C4-2B (cell line): ENCODE data around the gene CDIPT.

Experiments
- ZFX ChIP-seq: fragments of 450-650 bp; IDR thresholded peaks from 2 replicates; pipeline ENCODE4 v1.6.1; 2017
- TF ChIP-seq, protein P1 (sequence below): fragments of 450-650 bp; conservative IDR thresholded peaks from 2 replicates; pipeline ENCODE4 v1.5.1; 2017; ENCODE audit warnings: mild to moderate bottlenecking

DNA sequence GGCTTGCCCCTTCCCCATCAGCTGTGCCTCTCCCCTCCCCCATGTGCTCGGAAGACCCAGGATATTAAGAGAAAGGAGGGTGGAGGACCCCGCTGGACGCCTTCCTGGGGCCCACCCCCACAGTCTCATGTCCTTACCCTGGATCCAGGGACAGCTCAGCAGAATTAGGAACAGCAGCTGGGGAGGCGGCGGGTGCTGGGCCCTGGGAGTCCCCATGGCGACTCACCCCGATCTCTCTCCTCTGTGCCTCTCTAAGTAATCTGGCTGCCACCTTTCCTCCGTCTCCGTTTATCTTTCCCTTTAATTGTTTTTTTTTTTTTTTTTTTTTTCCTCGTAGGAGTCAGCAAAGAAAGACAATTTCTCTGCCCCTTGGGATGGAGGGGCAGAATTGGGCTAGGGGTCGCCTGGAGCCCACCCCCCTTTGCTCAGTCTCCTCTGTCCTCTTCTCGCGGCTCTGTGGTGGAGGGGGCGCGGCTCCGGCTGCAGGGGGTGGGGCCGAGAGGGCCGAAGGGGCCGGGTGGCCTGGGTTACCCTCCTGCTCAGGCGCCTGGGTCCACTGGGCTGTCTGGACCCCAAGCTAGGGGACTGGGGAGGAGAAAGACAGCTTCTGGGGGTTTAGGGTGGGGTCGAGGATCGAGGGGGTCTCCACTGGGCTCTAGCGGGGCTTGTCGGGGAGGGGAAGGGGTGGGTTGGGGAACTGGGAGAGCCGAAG, 35.9 kb upstream of the CDIPT start:
- TF ChIP-seq, protein P1, sequence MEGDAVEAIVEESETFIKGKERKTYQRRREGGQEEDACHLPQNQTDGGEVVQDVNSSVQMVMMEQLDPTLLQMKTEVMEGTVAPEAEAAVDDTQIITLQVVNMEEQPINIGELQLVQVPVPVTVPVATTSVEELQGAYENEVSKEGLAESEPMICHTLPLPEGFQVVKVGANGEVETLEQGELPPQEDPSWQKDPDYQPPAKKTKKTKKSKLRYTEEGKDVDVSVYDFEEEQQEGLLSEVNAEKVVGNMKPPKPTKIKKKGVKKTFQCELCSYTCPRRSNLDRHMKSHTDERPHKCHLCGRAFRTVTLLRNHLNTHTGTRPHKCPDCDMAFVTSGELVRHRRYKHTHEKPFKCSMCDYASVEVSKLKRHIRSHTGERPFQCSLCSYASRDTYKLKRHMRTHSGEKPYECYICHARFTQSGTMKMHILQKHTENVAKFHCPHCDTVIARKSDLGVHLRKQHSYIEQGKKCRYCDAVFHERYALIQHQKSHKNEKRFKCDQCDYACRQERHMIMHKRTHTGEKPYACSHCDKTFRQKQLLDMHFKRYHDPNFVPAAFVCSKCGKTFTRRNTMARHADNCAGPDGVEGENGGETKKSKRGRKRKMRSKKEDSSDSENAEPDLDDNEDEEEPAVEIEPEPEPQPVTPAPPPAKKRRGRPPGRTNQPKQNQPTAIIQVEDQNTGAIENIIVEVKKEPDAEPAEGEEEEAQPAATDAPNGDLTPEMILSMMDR = no peak
- no peak for TF ChIP-seq ZFX
